SK-N-SH treated with all-trans-retinoic acid at 6 μM for 48 hours (cell line): Measurements from ENCODE around the gene ZXDC.

Experiments used
- ATAC-seq: fragments of 200-7000 bp; cut with Tn5 transposase; 3 replicates; pipeline ENCODE4 v1.9.1; 2020; ENCODE audit warnings: mild to moderate bottlenecking, moderate library complexity
- ARNTL ChIP-seq: fragments of 450-650 bp; formaldehyde crosslinking; IDR thresholded peaks from 2 replicates; pipeline ENCODE4 v1.5.0; 2020; ENCODE audit warnings: low read depth, mild to moderate bottlenecking, moderate library complexity, borderline replicate concordance
- BACH2 ChIP-seq: fragments of 250-450 bp; sonication (Bioruptor Pico); IDR thresholded peaks from 2 replicates; pipeline ENCODE4 v1.9.0; 2021; ENCODE audit warnings: mild to moderate bottlenecking, borderline replicate concordance
- CSDC2 ChIP-seq: fragments of 250-450 bp; sonication (Bioruptor Pico); IDR thresholded peaks from 2 replicates; pipeline ENCODE4 v1.5.0; 2020; ENCODE audit warnings: mild to moderate bottlenecking, moderate library complexity
- ESRRG ChIP-seq: fragments of 250-450 bp; sonication (Bioruptor Pico); IDR thresholded peaks from 2 replicates; pipeline ENCODE4 v1.6.1; 2021; ENCODE audit warnings: mild to moderate bottlenecking
- GLIS3 ChIP-seq: fragments of 250-450 bp; sonication (Bioruptor Pico); IDR thresholded peaks from 2 replicates; pipeline ENCODE4 v1.5.0; 2020; ENCODE audit warnings: mild to moderate bottlenecking, moderate library complexity
- OSR1 ChIP-seq: fragments of 250-450 bp; sonication (Bioruptor Pico); IDR thresholded peaks from 2 replicates; pipeline ENCODE4 v1.8.0; 2022; ENCODE audit warnings: moderate library complexity, mild to moderate bottlenecking, inconsistent platforms
- RARB ChIP-seq: fragments of 250-450 bp; sonication (Bioruptor Pico); IDR thresholded peaks from 2 replicates; pipeline ENCODE4 v1.8.0; 2021; ENCODE audit warnings: mild to moderate bottlenecking, moderate library complexity
- SNAI2 ChIP-seq: fragments of 250-450 bp; sonication (Bioruptor Pico); IDR thresholded peaks from 2 replicates; pipeline ENCODE4 v1.5.0; 2020; ENCODE audit warnings: mild to moderate bottlenecking, moderate library complexity
- TCF4 ChIP-seq: fragments of 250-450 bp; sonication (Bioruptor Pico); IDR thresholded peaks from 2 replicates; pipeline ENCODE4 v1.8.0; 2021; ENCODE audit warnings: mild to moderate bottlenecking, moderate library complexity, borderline replicate concordance
- TOX ChIP-seq: fragments of 250-450 bp; sonication (Bioruptor Pico); IDR thresholded peaks from 2 replicates; pipeline ENCODE4 v1.8.0; 2021; ENCODE audit warnings: mild to moderate bottlenecking, moderate library complexity, borderline replicate concordance
- ZC3H10 ChIP-seq: fragments of 250-450 bp; sonication (Bioruptor Pico); IDR thresholded peaks from 2 replicates; pipeline ENCODE4 v1.5.1; 2021; ENCODE audit warnings: mild to moderate bottlenecking, moderate library complexity
- ZFP3 ChIP-seq: fragments of 250-450 bp; sonication (Bioruptor Pico); IDR thresholded peaks from 2 replicates; pipeline ENCODE4 v1.5.0; 2020; ENCODE audit warnings: mild to moderate bottlenecking, moderate library complexity
- ZFP30 ChIP-seq: fragments of 450-650 bp; formaldehyde crosslinking; IDR thresholded peaks from 2 replicates; pipeline ENCODE4 v1.5.0; 2022; ENCODE audit warnings: mild to moderate bottlenecking, moderate library complexity
- ZNF565 ChIP-seq: fragments of 450-650 bp; formaldehyde crosslinking; conservative IDR thresholded peaks from 2 replicates; pipeline ENCODE4 v1.5.0; 2020; ENCODE audit warnings: low read depth, mild to moderate bottlenecking, moderate library complexity
- ZNF70 ChIP-seq: fragments of 450-650 bp; formaldehyde crosslinking; IDR thresholded peaks from 2 replicates; pipeline ENCODE4 v1.5.0; 2020; ENCODE audit warnings: mild to moderate bottlenecking, moderate library complexity
- ZNF8 ChIP-seq: fragments of 450-650 bp; formaldehyde crosslinking; IDR thresholded peaks from 2 replicates; pipeline ENCODE4 v1.5.0; 2020; ENCODE audit warnings: mild to moderate bottlenecking, moderate library complexity
- TF ChIP-seq, protein P1 (sequence below): fragments of 250-450 bp; sonication (Bioruptor Pico); IDR thresholded peaks from 2 replicates; pipeline ENCODE4 v1.8.0; 2021; ENCODE audit warnings: low read depth, mild to moderate bottlenecking, moderate library complexity, borderline replicate concordance
- TF ChIP-seq, protein P2 (sequence below): fragments of 250-450 bp; sonication (Bioruptor Pico); IDR thresholded peaks from 2 replicates; pipeline ENCODE4 v1.5.1; 2021; ENCODE audit warnings: mild to moderate bottlenecking, moderate library complexity
- TF ChIP-seq, protein P3 (sequence below): fragments of 250-450 bp; sonication (Bioruptor Pico); IDR thresholded peaks from 2 replicates; pipeline ENCODE4 v1.5.0; 2020; ENCODE audit warnings: mild to moderate bottlenecking, moderate library complexity
- TF ChIP-seq, protein P4 (sequence below): fragments of 250-450 bp; sonication (Bioruptor Pico); IDR thresholded peaks from 2 replicates; pipeline ENCODE4 v1.5.1; 2020; ENCODE audit warnings: low read depth, mild to moderate bottlenecking, moderate library complexity
- TF ChIP-seq, protein P5 (sequence below): fragments of 250-450 bp; sonication (Bioruptor Pico); IDR thresholded peaks from 2 replicates; pipeline ENCODE4 v1.8.0; 2020; ENCODE audit warnings: mild to moderate bottlenecking, moderate library complexity, borderline replicate concordance

Gene ZXDC

DNA sequence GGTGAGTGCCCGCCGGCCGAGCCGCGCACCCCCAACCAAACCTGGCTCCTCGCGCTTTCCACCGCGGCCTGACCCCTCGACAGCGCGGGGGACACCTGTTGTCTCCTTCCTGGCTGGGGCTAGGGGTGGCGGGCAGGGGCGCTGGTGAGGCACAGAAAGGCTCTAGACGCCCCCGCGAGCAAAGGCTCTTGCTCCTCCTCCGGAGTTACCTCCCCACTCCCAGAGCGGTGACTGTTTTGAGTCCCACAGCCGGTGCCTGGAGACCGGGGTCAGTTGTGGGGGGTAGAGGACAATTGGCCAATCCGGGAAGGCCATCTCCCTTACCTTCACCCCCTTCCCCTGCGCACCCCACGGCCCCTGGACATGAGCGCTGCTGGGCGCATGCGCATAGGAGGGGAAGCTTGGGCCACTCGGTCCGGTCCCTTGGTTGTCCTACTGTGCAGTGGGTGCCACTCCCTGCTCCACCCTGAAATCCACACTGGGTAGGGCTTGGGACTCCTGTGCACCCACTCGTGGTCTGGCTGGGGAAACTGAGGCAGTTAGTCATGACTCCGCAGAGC is 48.8 kb upstream of the ZXDC start:
- peak; percentile 25 for ATAC-seq

DNA sequence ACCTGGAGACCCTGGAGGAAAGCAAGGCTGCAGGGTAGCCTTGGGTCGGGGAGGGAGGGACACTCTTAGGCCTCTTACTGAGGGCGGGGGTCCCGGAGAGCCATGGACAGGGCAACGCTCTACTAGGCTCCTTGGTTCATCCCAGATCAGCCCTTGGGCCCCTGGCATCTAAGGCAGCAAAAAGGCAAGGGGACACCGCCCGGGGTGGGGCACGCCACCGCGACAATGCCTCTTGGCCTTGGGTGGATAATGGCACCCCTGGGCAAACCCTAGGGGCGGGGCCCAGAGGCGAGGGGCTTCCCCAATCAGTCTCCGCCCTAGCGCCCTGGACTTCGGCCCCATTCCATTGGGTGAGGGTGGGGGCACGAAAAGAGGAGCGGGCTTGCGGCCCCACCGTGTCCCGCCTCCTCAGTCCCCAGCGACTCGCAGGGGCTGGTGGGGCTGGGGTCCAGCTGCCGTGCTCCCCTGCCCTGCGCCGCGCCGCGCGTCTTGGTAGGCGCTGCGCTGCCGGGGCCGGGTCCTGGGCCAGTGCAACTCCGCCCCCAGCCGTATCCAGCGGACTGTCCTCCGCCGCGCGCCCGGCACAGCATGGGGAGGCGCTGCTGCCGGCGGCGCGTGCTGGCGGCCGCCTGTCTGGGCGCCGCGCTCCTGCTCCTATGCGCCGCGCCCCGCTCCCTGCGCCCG is 48.2 kb upstream of the ZXDC start, which contains the start of gene CHST13:
CHST13 (plus strand) TSS at position 411 of the 684 bp plus-strand sequence; CDS start at position 589, 178 bp downstream.
- peak; percentile 88 for ATAC-seq
- TF ChIP-seq ZC3H10 (CRISPR knock-in tag) (no peak), ZFP3 (peak; percentile 72; the same call in 1 of the 2 replicates), ZNF8 (no peak)

More for the DNA sequence above, 48.8 kb upstream of the ZXDC start:
- TF ChIP-seq, protein P1, sequence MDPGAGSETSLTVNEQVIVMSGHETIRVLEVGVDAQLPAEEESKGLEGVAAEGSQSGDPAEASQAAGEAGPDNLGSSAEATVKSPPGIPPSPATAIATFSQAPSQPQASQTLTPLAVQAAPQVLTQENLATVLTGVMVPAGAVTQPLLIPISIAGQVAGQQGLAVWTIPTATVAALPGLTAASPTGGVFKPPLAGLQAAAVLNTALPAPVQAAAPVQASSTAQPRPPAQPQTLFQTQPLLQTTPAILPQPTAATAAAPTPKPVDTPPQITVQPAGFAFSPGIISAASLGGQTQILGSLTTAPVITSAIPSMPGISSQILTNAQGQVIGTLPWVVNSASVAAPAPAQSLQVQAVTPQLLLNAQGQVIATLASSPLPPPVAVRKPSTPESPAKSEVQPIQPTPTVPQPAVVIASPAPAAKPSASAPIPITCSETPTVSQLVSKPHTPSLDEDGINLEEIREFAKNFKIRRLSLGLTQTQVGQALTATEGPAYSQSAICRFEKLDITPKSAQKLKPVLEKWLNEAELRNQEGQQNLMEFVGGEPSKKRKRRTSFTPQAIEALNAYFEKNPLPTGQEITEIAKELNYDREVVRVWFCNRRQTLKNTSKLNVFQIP (CRISPR knock-in tag) = no peak
- TF ChIP-seq ZNF565 (CRISPR knock-in tag) (no peak), TCF4 (CRISPR knock-in tag) (no peak), OSR1 (CRISPR knock-in tag) (no peak), ZNF8 (no peak), BACH2 (CRISPR knock-in tag) (no peak), GLIS3 (CRISPR knock-in tag) (no peak), RARB (CRISPR knock-in tag) (no peak), TOX (CRISPR knock-in tag) (no peak), ARNTL (no peak), SNAI2 (CRISPR knock-in tag) (no peak), ZFP3 (no peak), ESRRG (no peak), ZNF70 (CRISPR knock-in tag) (no peak), CSDC2 (CRISPR knock-in tag) (no peak)
- TF ChIP-seq, protein P2, sequence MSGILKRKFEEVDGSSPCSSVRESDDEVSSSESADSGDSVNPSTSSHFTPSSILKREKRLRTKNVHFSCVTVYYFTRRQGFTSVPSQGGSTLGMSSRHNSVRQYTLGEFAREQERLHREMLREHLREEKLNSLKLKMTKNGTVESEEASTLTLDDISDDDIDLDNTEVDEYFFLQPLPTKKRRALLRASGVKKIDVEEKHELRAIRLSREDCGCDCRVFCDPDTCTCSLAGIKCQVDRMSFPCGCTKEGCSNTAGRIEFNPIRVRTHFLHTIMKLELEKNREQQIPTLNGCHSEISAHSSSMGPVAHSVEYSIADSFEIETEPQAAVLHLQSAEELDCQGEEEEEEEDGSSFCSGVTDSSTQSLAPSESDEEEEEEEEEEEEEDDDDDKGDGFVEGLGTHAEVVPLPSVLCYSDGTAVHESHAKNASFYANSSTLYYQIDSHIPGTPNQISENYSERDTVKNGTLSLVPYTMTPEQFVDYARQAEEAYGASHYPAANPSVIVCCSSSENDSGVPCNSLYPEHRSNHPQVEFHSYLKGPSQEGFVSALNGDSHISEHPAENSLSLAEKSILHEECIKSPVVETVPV (CRISPR knock-in tag) = no peak
- TF ChIP-seq, protein P3, sequence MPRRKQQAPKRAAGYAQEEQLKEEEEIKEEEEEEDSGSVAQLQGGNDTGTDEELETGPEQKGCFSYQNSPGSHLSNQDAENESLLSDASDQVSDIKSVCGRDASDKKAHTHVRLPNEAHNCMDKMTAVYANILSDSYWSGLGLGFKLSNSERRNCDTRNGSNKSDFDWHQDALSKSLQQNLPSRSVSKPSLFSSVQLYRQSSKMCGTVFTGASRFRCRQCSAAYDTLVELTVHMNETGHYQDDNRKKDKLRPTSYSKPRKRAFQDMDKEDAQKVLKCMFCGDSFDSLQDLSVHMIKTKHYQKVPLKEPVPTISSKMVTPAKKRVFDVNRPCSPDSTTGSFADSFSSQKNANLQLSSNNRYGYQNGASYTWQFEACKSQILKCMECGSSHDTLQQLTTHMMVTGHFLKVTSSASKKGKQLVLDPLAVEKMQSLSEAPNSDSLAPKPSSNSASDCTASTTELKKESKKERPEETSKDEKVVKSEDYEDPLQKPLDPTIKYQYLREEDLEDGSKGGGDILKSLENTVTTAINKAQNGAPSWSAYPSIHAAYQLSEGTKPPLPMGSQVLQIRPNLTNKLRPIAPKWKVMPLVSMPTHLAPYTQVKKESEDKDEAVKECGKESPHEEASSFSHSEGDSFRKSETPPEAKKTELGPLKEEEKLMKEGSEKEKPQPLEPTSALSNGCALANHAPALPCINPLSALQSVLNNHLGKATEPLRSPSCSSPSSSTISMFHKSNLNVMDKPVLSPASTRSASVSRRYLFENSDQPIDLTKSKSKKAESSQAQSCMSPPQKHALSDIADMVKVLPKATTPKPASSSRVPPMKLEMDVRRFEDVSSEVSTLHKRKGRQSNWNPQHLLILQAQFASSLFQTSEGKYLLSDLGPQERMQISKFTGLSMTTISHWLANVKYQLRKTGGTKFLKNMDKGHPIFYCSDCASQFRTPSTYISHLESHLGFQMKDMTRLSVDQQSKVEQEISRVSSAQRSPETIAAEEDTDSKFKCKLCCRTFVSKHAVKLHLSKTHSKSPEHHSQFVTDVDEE (CRISPR knock-in tag) = no peak
- TF ChIP-seq, protein P4, sequence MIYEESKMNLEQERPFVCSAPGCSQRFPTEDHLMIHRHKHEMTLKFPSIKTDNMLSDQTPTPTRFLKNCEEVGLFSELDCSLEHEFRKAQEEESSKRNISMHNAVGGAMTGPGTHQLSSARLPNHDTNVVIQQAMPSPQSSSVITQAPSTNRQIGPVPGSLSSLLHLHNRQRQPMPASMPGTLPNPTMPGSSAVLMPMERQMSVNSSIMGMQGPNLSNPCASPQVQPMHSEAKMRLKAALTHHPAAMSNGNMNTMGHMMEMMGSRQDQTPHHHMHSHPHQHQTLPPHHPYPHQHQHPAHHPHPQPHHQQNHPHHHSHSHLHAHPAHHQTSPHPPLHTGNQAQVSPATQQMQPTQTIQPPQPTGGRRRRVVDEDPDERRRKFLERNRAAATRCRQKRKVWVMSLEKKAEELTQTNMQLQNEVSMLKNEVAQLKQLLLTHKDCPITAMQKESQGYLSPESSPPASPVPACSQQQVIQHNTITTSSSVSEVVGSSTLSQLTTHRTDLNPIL (CRISPR knock-in tag) = no peak
- TF ChIP-seq, protein P5, sequence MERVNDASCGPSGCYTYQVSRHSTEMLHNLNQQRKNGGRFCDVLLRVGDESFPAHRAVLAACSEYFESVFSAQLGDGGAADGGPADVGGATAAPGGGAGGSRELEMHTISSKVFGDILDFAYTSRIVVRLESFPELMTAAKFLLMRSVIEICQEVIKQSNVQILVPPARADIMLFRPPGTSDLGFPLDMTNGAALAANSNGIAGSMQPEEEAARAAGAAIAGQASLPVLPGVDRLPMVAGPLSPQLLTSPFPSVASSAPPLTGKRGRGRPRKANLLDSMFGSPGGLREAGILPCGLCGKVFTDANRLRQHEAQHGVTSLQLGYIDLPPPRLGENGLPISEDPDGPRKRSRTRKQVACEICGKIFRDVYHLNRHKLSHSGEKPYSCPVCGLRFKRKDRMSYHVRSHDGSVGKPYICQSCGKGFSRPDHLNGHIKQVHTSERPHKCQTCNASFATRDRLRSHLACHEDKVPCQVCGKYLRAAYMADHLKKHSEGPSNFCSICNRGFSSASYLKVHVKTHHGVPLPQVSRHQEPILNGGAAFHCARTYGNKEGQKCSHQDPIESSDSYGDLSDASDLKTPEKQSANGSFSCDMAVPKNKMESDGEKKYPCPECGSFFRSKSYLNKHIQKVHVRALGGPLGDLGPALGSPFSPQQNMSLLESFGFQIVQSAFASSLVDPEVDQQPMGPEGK = no peak

DNA sequence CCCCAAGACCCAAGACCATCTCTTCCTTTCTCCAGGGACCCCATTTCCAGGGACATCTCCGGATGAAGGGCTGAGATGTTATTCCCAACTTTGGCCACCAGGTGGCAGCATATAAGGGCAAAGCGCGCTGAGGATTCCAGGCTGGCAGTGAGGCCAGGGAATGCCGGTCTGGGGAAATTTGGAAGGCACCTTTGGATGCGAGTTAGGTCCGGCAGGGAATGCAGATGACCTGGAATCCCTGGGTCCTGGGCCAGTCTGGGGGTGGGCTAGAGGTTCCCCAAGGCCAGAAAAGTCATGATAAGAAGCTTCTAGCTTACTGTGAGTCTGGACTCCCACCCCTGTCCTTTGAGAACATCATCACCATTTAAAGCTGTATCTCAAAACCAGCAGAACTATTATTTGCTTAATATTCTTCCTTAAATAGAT is 46.7 kb upstream of the ZXDC start:
- peak; percentile 64 for ATAC-seq
- TF ChIP-seq BACH2 (CRISPR knock-in tag) (no peak), ESRRG (no peak), ZFP3 (no peak), ZNF70 (CRISPR knock-in tag) (no peak), ZFP30 (CRISPR knock-in tag) (no peak), OSR1 (CRISPR knock-in tag) (no peak), CSDC2 (CRISPR knock-in tag) (no peak), TOX (CRISPR knock-in tag) (no peak), GLIS3 (CRISPR knock-in tag) (no peak)
- TF ChIP-seq, protein P3 (CRISPR knock-in tag) = no peak
- TF ChIP-seq, protein P1 (CRISPR knock-in tag) = no peak
- TF ChIP-seq, protein P4 (CRISPR knock-in tag) = no peak
